BE2C (cell line): ENCODE data around the gene PCDH18.
"Not testable (repeated sequence)": the region's sequence is repeated elsewhere in the genome, so short reads cannot be mapped to it uniquely, and the experiment has no call there.

ENCODE experiments used
- DNase-seq: peaks from one replicate; pipeline ENCODE4 v3.0.0-alpha.2; 2020
- H3K27me3 ChIP-seq: fragments of 250-450 bp; sonication (Bioruptor Pico); 2 replicates; pipeline ENCODE4 v1.5.1; 2020; ENCODE audit warnings: mild to moderate bottlenecking
- H3K36me3 ChIP-seq: fragments of 250-450 bp; sonication (Bioruptor Pico); 2 replicates; pipeline ENCODE4 v1.5.1; 2020; ENCODE audit warnings: mild to moderate bottlenecking
- H3K4me1 ChIP-seq: fragments of 250-450 bp; sonication (Bioruptor Pico); 2 replicates; pipeline ENCODE4 v1.5.1; 2020
- H3K4me3 ChIP-seq: 2 replicates; pipeline ENCODE4 v1.5.1; 2011; ENCODE audit warnings: low read depth, low read length
- H3K9me3 ChIP-seq: fragments of 250-450 bp; sonication (Bioruptor Pico); 2 replicates; pipeline ENCODE4 v1.5.1; 2020
- TF ChIP-seq, protein P1 (sequence below): IDR thresholded peaks from 2 replicates; pipeline ENCODE4 v1.5.1; 2012; ENCODE audit warnings: mild to moderate bottlenecking, low read depth, low read length

The PCDH18 gene

DNA sequence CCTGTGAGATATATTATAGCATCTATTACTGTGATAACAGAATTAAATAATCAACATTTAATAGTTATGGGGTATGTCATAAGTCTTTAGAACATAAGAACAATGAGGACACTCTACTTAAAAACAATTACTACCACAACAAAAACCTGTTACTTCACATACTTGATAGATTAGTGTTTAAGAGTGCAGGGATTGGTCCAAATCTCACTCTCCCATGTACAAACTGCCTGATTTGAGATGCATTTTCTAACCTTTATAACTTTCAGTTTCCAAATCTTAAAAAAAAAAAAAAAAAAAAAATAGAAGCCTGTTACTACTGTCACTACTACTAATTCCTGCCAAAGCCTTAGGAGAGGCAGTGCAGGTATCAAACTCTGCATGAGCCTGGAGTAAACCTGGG is 5.6 kb downstream of the PCDH18 start:
- Histone ChIP-seq H3K9me3 (no peaks in the 10 kb centered on the region), H3K27me3 (no peaks in the 10 kb centered on the region), H3K4me1 (no peaks in the 10 kb centered on the region), H3K36me3 (peaks cover 58% of the 10 kb centered on the region), H3K4me3 (no peak overlapping the region)
- TF ChIP-seq, protein P1, sequence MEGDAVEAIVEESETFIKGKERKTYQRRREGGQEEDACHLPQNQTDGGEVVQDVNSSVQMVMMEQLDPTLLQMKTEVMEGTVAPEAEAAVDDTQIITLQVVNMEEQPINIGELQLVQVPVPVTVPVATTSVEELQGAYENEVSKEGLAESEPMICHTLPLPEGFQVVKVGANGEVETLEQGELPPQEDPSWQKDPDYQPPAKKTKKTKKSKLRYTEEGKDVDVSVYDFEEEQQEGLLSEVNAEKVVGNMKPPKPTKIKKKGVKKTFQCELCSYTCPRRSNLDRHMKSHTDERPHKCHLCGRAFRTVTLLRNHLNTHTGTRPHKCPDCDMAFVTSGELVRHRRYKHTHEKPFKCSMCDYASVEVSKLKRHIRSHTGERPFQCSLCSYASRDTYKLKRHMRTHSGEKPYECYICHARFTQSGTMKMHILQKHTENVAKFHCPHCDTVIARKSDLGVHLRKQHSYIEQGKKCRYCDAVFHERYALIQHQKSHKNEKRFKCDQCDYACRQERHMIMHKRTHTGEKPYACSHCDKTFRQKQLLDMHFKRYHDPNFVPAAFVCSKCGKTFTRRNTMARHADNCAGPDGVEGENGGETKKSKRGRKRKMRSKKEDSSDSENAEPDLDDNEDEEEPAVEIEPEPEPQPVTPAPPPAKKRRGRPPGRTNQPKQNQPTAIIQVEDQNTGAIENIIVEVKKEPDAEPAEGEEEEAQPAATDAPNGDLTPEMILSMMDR = no peak
- no peak for DNase-seq

DNA sequence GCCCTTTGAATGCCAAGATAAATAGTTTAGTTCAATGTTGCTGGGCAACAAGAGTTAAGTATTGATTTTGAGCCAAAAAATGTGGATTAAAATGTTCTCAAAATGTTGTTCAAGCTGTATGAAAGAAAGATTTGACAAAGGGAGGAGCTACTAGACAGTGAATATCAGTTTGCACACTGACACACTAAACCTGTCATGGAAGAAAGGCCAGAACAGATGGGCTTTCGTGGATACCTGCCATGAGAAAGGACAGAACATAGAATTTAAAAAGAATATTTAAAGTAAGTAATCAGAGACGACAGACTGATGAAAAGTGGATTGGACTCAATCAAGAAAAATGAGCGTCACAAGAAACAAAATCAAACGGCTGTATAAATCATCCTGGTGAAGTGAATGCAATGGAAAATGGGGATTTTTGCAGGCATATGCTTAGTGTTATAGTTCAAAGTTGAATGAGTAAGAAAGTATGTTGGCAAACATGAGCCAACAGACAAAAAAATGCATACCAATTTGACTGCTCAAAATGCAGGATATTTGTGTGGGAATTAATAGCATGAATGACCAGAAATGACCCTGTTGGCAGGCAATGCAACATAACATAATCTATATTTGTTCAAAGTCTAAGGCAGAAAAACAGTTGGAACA is 7.4 kb downstream of the PCDH18 start:
- Histone ChIP-seq H3K9me3 (no peaks in the 10 kb centered on the region), H3K36me3 (peaks cover 66% of the 10 kb centered on the region), H3K4me3 (no peak overlapping the region), H3K4me1 (no peaks in the 10 kb centered on the region), H3K27me3 (no peaks in the 10 kb centered on the region)
- no peak for DNase-seq
- TF ChIP-seq, protein P1 = no peak

DNA sequence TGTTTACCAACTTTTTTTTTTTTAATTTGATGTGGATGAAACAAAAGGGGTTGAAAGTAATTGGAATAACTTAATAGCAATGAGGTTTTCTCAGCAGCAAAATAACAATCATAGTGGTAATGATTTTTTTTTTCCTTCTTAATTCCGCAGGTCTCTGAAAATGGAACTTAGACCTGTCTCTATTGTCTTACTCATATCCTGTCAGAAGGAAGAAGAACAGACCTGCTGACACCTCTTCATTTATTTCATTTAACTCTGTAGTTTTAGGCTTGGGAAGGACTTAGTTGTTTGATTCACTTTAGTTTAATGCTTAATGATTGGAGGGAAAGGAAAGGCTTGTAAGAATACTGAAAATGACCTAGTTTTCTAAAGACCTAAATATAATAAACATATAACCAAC is 9.0 kb downstream of the PCDH18 start:
- peaks cover 53% of the 10 kb centered on the region for H3K36me3 ChIP-seq
- H3K4me1 ChIP-seq = no peaks in the 10 kb centered on the region
- DNase-seq = no peak
- H3K9me3 ChIP-seq = no peaks in the 10 kb centered on the region
- TF ChIP-seq, protein P1 = no peak
- H3K4me3 ChIP-seq = no peak overlapping the region
- no peaks in the 10 kb centered on the region for H3K27me3 ChIP-seq

DNA sequence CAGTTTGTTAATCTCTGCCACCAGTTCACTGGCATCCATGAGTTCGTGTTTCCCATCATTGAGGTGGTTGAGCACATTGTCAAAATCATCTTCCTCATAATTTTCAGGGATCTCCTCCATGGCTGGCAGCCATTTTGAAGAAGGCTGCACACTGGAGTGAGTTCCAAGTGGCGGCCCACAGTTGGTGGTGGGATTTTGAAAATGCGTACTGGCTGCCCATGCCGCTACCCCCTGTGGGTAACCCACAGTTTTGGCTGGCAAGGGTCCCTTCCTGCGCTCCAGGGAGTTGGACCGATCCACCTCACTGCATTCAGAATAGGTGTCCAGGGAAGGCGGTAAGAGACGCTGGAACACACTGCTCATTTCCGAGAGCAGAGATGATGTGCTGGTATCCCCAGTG is 11.2 kb downstream of the PCDH18 start:
- TF ChIP-seq, protein P1 = no peak
- H3K9me3 ChIP-seq = no peaks in the 10 kb centered on the region
- no peak overlapping the region for H3K4me3 ChIP-seq
- DNase-seq = no peak
- H3K36me3 ChIP-seq = peaks cover 35% of the 10 kb centered on the region
- H3K4me1 ChIP-seq = no peaks in the 10 kb centered on the region
- no peaks in the 10 kb centered on the region for H3K27me3 ChIP-seq

DNA sequence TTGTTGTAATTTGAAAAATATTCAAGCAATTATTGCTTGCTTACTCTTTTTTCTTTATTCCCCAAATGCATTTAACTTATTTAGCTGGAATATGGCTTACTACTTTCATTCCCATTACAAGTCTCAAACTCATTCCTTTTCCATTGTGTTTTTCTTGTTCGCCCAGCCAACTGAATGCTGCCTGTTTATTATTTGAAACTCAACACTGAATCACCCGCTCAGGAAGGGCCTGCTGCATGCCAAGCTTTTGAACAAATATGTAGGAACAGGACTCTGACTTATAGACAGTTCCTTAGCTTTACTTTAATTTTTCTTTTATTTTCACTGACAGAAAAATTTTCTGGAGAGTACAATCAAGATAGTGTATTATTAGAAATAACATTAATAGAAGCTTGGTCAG is 12.9 kb downstream of the PCDH18 start:
- DNase-seq = no peak
- TF ChIP-seq, protein P1 = no peak
- peaks cover 25% of the 10 kb centered on the region for H3K36me3 ChIP-seq
- H3K27me3 ChIP-seq = no peaks in the 10 kb centered on the region
- H3K4me1 ChIP-seq = no peaks in the 10 kb centered on the region
- H3K4me3 ChIP-seq = no peak overlapping the region
- H3K9me3 ChIP-seq = no peaks in the 10 kb centered on the region

DNA sequence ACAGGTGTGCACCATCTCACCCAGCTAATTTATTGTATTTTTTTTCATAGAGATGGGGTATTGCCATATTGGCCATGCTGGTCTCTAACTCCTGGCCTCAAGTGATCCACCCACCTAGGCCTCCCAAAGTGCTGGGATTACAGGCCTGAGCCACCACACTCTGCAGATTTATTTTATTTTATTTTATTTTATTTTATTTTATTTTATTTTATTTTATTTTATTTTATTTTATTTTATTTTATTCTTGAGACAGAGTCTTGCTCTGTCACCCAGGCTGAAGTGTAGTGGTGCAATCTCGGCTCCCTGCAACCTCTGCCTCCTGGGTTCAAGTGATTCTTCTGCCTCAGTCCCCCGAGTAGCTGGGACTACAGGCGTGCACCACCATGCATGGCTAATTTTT is 15.0 kb downstream of the PCDH18 start:
- not testable (repeated sequence) for H3K4me1 ChIP-seq, H3K27me3 ChIP-seq, DNase-seq, H3K4me3 ChIP-seq, H3K9me3 ChIP-seq
- H3K36me3 ChIP-seq = peaks cover 18% of the 10 kb centered on the region
